CD4-positive, alpha-beta T cell treated with Interleukin-6 at 100 ng/mL for 8 hours (primary cell): ENCODE results near the gene CCL25.

Experiments
- DNase-seq: peaks from one replicate; pipeline ENCODE4 v3.0.0-alpha.2; 2020; ENCODE audit warnings: mixed read lengths, low spot score

The CCL25 gene

GRCh38 chr19:8045872-8046568 lies 6.5 kb upstream of the CCL25 start:
- DNase-seq, result no peak

- no peak for DNase-seq
These were observed 5.9 kb upstream of the CCL25 start for GRCh38 chr19:8046569-8047165.

GRCh38 chr19:8050274-8051096 lies 2.1 kb upstream of the CCL25 start:
- peak; percentile 85 for DNase-seq

GRCh38 chr19:8054169-8054568 lies 1.6 kb downstream of the CCL25 start:
- DNase-seq, result no peak

GRCh38 chr19:8056533-8056932 lies 4.0 kb downstream of the CCL25 start:
- DNase-seq, result no peak

- no peak for DNase-seq
These were observed 5.1 kb downstream of the CCL25 start for GRCh38 chr19:8057545-8058270.

- no peak for DNase-seq
These were observed 12.6 kb downstream of the CCL25 start for GRCh38 chr19:8064911-8065874.

GRCh38 chr19:8065875-8066261 lies 13.3 kb downstream of the CCL25 start:
- DNase-seq, result no peak

- DNase-seq, result no peak
These were observed 16.8 kb downstream of the CCL25 start for GRCh38 chr19:8069096-8069973.

- DNase-seq, result no peak
These were observed 19.4 kb downstream of the CCL25 start for GRCh38 chr19:8071912-8072311.

- DNase-seq, result no peak
These were observed 21.9 kb downstream of the CCL25 start for GRCh38 chr19:8074501-8074900.

- DNase-seq, result no peak
These were observed 22.9 kb downstream of the CCL25 start for GRCh38 chr19:8075158-8076074.

GRCh38 chr19:8079988-8080387 lies 27.4 kb downstream of the CCL25 start:
- DNase-seq, result no peak

GRCh38 chr19:8080832-8081231 lies 28.3 kb downstream of the CCL25 start:
- no peak for DNase-seq

- DNase-seq, result no peak
These were observed 29.3 kb downstream of the CCL25 start for GRCh38 chr19:8081569-8082550.

GRCh38 chr19:8083141-8083540 lies 30.6 kb downstream of the CCL25 start:
- DNase-seq, result no peak

- DNase-seq, result no peak
These were observed 31.6 kb downstream of the CCL25 start for GRCh38 chr19:8084152-8084551.
